Esophagus muscularis mucosa (tissue), 4 donors: ENCODE results near the gene RNF217. TPM values are rescaled to one million over a fixed set of nuclear protein-coding genes. Genes with fewer than 3 reads are reported as not detected.

Experiments
- DNase-seq: peaks from one replicate; pipeline ENCODE4 v3.0.0-alpha.2; 2017; ENCODE audit errors: extremely low spot score
- H3K27ac ChIP-seq, 4 donors: fragments of 200-600 bp; sonication (generic); replicated peaks in 1 of 4; 1 replicate in 3 of 4; 2 replicates in 1 of 4; pipeline ENCODE4 v1.5.1; 2016 to 2019; ENCODE audit warnings: mild to moderate bottlenecking in 1 of 4
- H3K27me3 ChIP-seq, 4 donors: fragments of 200-600 bp; sonication (generic); one replicate each; pipeline versions ENCODE4 v1.5.1 to v1.6.0; 2016 to 2019
- H3K36me3 ChIP-seq, 4 donors: fragments of 200-600 bp; sonication (generic); one replicate each; pipeline ENCODE4 v1.5.1; 2016 to 2019
- H3K4me1 ChIP-seq, 4 donors: fragments of 200-600 bp; sonication (generic); one replicate each; pipeline ENCODE4 v1.5.1; 2016 to 2019
- H3K4me3 ChIP-seq, 4 donors: fragments of 200-600 bp; sonication (generic); 1 replicate in 2 of 4; 2 replicates in 2 of 4; pipeline ENCODE4 v1.5.1; 2016 to 2019; ENCODE audit warnings: mild to moderate bottlenecking in 4 of 4, moderate library complexity in 1 of 4
- H3K9me3 ChIP-seq, 4 donors: fragments of 200-600 bp; sonication (generic); 1 replicate in 3 of 4; 2 replicates in 1 of 4; pipeline ENCODE4 v1.5.1; 2016 to 2019
- CTCF ChIP-seq, 3 experiments: fragments of 200-600 bp in 2 of 3; fragments of 450-650 bp in 1 of 3; sonication (generic) in 2 of 3; IDR thresholded peaks; one replicate each; pipeline ENCODE4 v1.5.1; 2017 to 2019; ENCODE audit warnings: antibody characterized with exemption in 3 of 3, mild to moderate bottlenecking in 2 of 3, moderate library complexity in 1 of 3
- EP300 ChIP-seq: sonication (generic); formaldehyde crosslinking; IDR thresholded peaks from one replicate; pipeline ENCODE4 v1.6.1; 2017; ENCODE audit warnings: antibody characterized with exemption
- POLR2A ChIP-seq: fragments of 450-650 bp; IDR thresholded peaks from one replicate; pipeline ENCODE4 v1.6.1; 2017; ENCODE audit warnings: antibody characterized with exemption, moderate library complexity, mild to moderate bottlenecking, low read depth
- POLR2AphosphoS5 ChIP-seq, 2 donors: sonication (generic); formaldehyde crosslinking; IDR thresholded peaks; one replicate each; pipeline ENCODE4 v1.6.1; 2017; ENCODE audit warnings: antibody characterized with exemption in 2 of 2
- WGBS: methylation state at CpG from one replicate; pipeline ENCODE4 v1.1.5; 2018; 5-methylcytosine and 5-hydroxymethylcytosine counted together
- intact Hi-C: fragments of 100-400 bp; cut with DNase I; formaldehyde crosslinking; loops from one replicate; pipeline ENCODE4 v1.15.1; 2023
- total RNA-seq, 4 donors: library from RNA; depleted of rRNA; stranded (reverse); fragments of >200 nt; gene quantifications; one replicate each; pipeline versions ENCODE4 v1.1.0 to v1.2.1, GENCODE V29; 2016

Gene RNF217
- total RNA-seq, 4 donors from 2014 or later: 20.0 to 34.9 (median 23.2) TPM

- intact Hi-C loops: no loop called here
- Histone ChIP-seq H3K9me3 (no peaks in the 10 kb centered on the region), H3K4me3 (no peak overlapping the region), H3K4me1 (peaks cover 9 to 47% (median 32%) of the 10 kb centered on the region in 4 donors), H3K27me3 (no peaks in the 10 kb centered on the region), H3K36me3 (peaks cover 0 to 28% (median 12%) of the 10 kb centered on the region in 4 donors), H3K27ac (no peak overlapping the region)
- no peak for DNase-seq
- WGBS: 87% methylated on average over 2 of the region's 2 CpGs
- TF ChIP-seq POLR2A (no peak), POLR2AphosphoS5 (IDR thresholded peaks at IDR 0.05) (no peak), EP300 (no peak), CTCF (IDR thresholded peaks at IDR 0.05) (no peak)
These were observed 8.5 kb downstream of the RNF217 start for GRCh38 chr6:124970763-124971162.

- intact Hi-C loops: no loop called here
These were observed 11.5 kb downstream of the RNF217 start for GRCh38 chr6:124973780-124974179.

GRCh38 chr6:124974771-124975377, 12.6 kb downstream of the RNF217 start:
- no peak overlapping the region for H3K4me3 ChIP-seq
- H3K4me1 ChIP-seq: peaks cover 0 to 21% (median 14%) of the 10 kb centered on the region in 4 donors
- H3K27me3 ChIP-seq: no peaks in the 10 kb centered on the region
- H3K9me3 ChIP-seq: peaks cover 0 to 7% (median 3%) of the 10 kb centered on the region in 4 donors
- intact Hi-C loops: no loop called here
- no peak for DNase-seq
- H3K27ac ChIP-seq: no peak overlapping the region
- 88% methylated on average over 6 of the region's 6 CpGs for WGBS
- peaks cover 0 to 38% (median 24%) of the 10 kb centered on the region in 4 donors for H3K36me3 ChIP-seq
- TF ChIP-seq POLR2A (no peak), EP300 (no peak), CTCF (IDR thresholded peaks at IDR 0.05) (no peak), POLR2AphosphoS5 (IDR thresholded peaks at IDR 0.05) (no peak)

More at GRCh38 chr6:124973780-124974179, 11.5 kb downstream of the RNF217 start:
- TF ChIP-seq CTCF (IDR thresholded peaks at IDR 0.05) (no peak), EP300 (no peak), POLR2AphosphoS5 (IDR thresholded peaks at IDR 0.05) (no peak), POLR2A (no peak)
- no peak overlapping the region for H3K4me3 ChIP-seq
- DNase-seq: no peak
- peaks cover 0 to 38% (median 21%) of the 10 kb centered on the region in 4 donors for H3K36me3 ChIP-seq
- H3K9me3 ChIP-seq: peaks cover 0 to 7% (median 3%) of the 10 kb centered on the region in 4 donors
- H3K4me1 ChIP-seq: peaks cover 3 to 29% (median 15%) of the 10 kb centered on the region in 4 donors
- H3K27ac ChIP-seq: no peak overlapping the region
- H3K27me3 ChIP-seq: no peaks in the 10 kb centered on the region
- 86% methylated on average over 5 of the region's 6 CpGs for WGBS

GRCh38 chr6:124977067-124977908, 15.1 kb downstream of the RNF217 start:
- H3K4me3 ChIP-seq: no peak overlapping the region
- H3K36me3 ChIP-seq: peaks cover 0 to 27% (median 17%) of the 10 kb centered on the region in 4 donors
- peaks cover 0 to 7% (median 3%) of the 10 kb centered on the region in 4 donors for H3K9me3 ChIP-seq
- peaks cover 0 to 18% (median 13%) of the 10 kb centered on the region in 4 donors for H3K4me1 ChIP-seq
- no peak overlapping the region for H3K27ac ChIP-seq
- no peak for DNase-seq
- intact Hi-C loops: no loop called here
- TF ChIP-seq EP300 (no peak), CTCF (IDR thresholded peaks at IDR 0.05) (no peak), POLR2AphosphoS5 (IDR thresholded peaks at IDR 0.05) (no peak), POLR2A (no peak)
- 80% methylated on average over 1 of the region's 1 CpG for WGBS
- no peaks in the 10 kb centered on the region for H3K27me3 ChIP-seq
